HEK293 (cell line): ENCODE data around the gene GALNT16.

ENCODE experiments used
- CTCF ChIP-seq: fragments of 450-650 bp; formaldehyde crosslinking; IDR thresholded peaks from 2 replicates; pipeline ENCODE4 v1.5.1; 2016; ENCODE audit warnings: missing biosample characterization, missing genetic modification characterization
- PRDM6 ChIP-seq: fragments of 450-650 bp; formaldehyde crosslinking; IDR thresholded peaks from 2 replicates; pipeline ENCODE4 v1.5.1; 2017; ENCODE audit warnings: missing biosample characterization, missing genetic modification characterization
- ZBTB8A ChIP-seq: fragments of 450-650 bp; formaldehyde crosslinking; IDR thresholded peaks from 2 replicates; pipeline ENCODE4 v1.5.1; 2016; ENCODE audit warnings: missing biosample characterization, missing genetic modification characterization
- ZNF174 ChIP-seq: fragments of 450-650 bp; formaldehyde crosslinking; IDR thresholded peaks from 2 replicates; pipeline ENCODE4 v1.5.0; 2017; ENCODE audit warnings: missing biosample characterization, mild to moderate bottlenecking, missing genetic modification characterization
- ZNF24 ChIP-seq: fragments of 450-650 bp; formaldehyde crosslinking; IDR thresholded peaks from 2 replicates; pipeline ENCODE4 v1.5.1; 2016; ENCODE audit warnings: missing biosample characterization, missing genetic modification characterization
- ZNF626 ChIP-seq: fragments of 450-650 bp; sonication (Bioruptor Pico); formaldehyde crosslinking; IDR thresholded peaks from 2 replicates; pipeline ENCODE4 v1.5.1; 2018; ENCODE audit warnings: missing biosample characterization, missing genetic modification characterization, inconsistent platforms
- ZNF629 ChIP-seq: fragments of 450-650 bp; formaldehyde crosslinking; IDR thresholded peaks from 2 replicates; pipeline ENCODE4 v1.5.1; 2017; ENCODE audit warnings: missing biosample characterization, missing genetic modification characterization
- ZNF639 ChIP-seq: fragments of 450-650 bp; formaldehyde crosslinking; IDR thresholded peaks from 2 replicates; pipeline ENCODE4 v1.5.1; 2016; ENCODE audit warnings: missing biosample characterization, missing genetic modification characterization
- ZNF645 ChIP-seq: fragments of 450-650 bp; formaldehyde crosslinking; IDR thresholded peaks from 2 replicates; pipeline ENCODE4; 2016; ENCODE audit warnings: missing biosample characterization, missing genetic modification characterization
- ZNF791 ChIP-seq: fragments of 450-650 bp; formaldehyde crosslinking; IDR thresholded peaks from 2 replicates; pipeline ENCODE4 v1.5.1; 2016; ENCODE audit warnings: missing biosample characterization, missing genetic modification characterization

- TF ChIP-seq CTCF (tag by site-specific recombination) (no peak), ZNF174 (tag by site-specific recombination) (no peak), ZBTB8A (tag by site-specific recombination) (no peak), ZNF645 (tag by site-specific recombination) (no peak), ZNF626 (no peak), PRDM6 (no peak), ZNF791 (tag by site-specific recombination) (no peak), ZNF629 (no peak), ZNF639 (no peak), ZNF24 (tag by site-specific recombination) (no peak)
These were observed 59.0 kb downstream of the GALNT16 start for GRCh38 chr14:69318901-69319475.
